BJ (cell line): ENCODE measurements around the gene CD2. TPM values are rescaled to one million over a fixed set of nuclear protein-coding genes. Genes with fewer than 3 reads are reported as not detected.

Experiments
- CTCF ChIA-PET: fragments of 350-600 bp; formaldehyde crosslinking; extraction: SDS; loops from one replicate; lab custom pipeline; 2021; ENCODE audit warnings: antibody characterized with exemption, inconsistent platforms; lab: Yijun Ruan, JAX
- POLR2A ChIA-PET: fragments of 300-600 bp; sonication (Branson Sonifier 250); formaldehyde crosslinking; extraction: SDS; loops from one replicate; lab custom pipeline; 2021; ENCODE audit warnings: antibody characterized with exemption; lab: Charles Lee
- DNase-seq: peaks from one replicate; pipeline ENCODE4 v3.0.0-alpha.2; 2011; ENCODE audit warnings: low read depth
- H3K27me3 ChIP-seq: 2 replicates; pipeline ENCODE4 v1.6.0; 2011; ENCODE audit warnings: low read length; ENCODE audit not compliant: control insufficient read depth, insufficient read depth
- H3K36me3 ChIP-seq: 2 replicates; pipeline ENCODE4 v1.5.1; 2011; ENCODE audit warnings: low read length; ENCODE audit not compliant: control insufficient read depth, insufficient read depth
- H3K4me3 ChIP-seq: 2 replicates; pipeline ENCODE4 v1.5.1; 2011; ENCODE audit warnings: low read depth, mild to moderate bottlenecking, control low read depth, low read length
- polyA plus RNA-seq: library from polyadenylated mRNA; depleted of rRNA; stranded (reverse); fragments of >200 nt; gene quantifications from 2 replicates; pipeline ENCODE4 v1.2.3, GENCODE V29; 2011
- TF ChIP-seq, protein P1 (sequence below): IDR thresholded peaks from 2 replicates; pipeline ENCODE4 v1.5.1; 2011; ENCODE audit warnings: low read depth, mild to moderate bottlenecking, control low read depth, inconsistent platforms, low read length, moderate library complexity; ENCODE audit not compliant: insufficient read depth

The CD2 gene
- polyA plus RNA-seq, 1 experiment: not detected

DNA sequence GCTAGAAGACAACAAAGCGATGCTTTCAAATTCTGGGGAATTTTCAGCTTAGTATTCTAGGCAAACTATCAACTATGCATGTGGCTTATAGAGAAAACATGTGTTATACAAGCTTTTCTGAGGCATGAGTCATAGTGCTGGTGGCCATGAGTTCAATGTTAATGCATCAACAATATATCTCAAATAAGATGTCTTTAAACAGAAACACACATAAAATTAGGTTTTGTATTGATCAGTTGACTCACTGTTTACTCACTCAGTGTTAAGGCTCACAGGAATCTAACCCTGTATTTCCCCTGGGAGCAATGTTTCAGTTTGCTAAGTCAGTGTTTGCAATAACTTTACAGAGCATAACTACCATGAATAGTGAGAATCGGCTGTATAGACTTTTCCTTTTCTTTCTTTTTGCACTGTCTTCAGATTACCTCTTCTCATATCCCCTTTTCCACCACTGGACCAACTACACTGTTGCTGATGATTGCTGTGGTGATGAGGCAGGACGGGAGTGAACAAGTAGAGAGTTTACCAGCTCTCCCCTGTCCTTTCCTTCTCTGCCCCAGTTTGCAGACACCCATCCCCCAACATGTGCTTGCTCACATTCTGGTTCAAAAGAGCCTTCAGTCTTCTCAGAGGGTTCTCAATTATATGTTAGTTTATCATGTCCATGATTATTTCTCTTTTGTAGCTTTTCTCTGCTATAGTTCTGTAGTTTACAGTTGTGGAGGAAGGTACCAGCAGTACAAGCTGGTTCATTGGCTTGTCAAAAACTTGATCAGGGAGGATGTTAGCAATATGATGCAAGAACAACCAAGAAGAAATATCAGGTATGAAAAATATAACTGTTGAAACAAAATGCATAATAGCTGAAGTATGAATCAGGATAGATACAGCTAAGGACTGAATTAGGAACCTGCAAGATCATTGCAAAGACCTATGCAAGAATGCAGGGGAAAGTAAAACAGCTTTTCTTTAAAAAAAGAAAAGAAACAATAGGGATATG, 23.9 kb downstream of the CD2 start:
- TF ChIP-seq, protein P1, sequence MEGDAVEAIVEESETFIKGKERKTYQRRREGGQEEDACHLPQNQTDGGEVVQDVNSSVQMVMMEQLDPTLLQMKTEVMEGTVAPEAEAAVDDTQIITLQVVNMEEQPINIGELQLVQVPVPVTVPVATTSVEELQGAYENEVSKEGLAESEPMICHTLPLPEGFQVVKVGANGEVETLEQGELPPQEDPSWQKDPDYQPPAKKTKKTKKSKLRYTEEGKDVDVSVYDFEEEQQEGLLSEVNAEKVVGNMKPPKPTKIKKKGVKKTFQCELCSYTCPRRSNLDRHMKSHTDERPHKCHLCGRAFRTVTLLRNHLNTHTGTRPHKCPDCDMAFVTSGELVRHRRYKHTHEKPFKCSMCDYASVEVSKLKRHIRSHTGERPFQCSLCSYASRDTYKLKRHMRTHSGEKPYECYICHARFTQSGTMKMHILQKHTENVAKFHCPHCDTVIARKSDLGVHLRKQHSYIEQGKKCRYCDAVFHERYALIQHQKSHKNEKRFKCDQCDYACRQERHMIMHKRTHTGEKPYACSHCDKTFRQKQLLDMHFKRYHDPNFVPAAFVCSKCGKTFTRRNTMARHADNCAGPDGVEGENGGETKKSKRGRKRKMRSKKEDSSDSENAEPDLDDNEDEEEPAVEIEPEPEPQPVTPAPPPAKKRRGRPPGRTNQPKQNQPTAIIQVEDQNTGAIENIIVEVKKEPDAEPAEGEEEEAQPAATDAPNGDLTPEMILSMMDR: no peak
- ChIA-PET CTCF (interaction anchor here (0.6 to 1.0 kb wide), 3 partner anchors 14 to 41 kb away, joined by 3 read pairs; no protein-coding TSS in a partner anchor), POLR2A (no interaction called here)
- DNase-seq: peak; percentile 47
- Histone ChIP-seq H3K4me3 (no peak overlapping the region), H3K36me3 (no peaks in the 10 kb centered on the region), H3K27me3 (no peaks in the 10 kb centered on the region)

GRCh38 chr1:116781034-116781433, 26.8 kb downstream of the CD2 start:
- no peak for DNase-seq

DNA sequence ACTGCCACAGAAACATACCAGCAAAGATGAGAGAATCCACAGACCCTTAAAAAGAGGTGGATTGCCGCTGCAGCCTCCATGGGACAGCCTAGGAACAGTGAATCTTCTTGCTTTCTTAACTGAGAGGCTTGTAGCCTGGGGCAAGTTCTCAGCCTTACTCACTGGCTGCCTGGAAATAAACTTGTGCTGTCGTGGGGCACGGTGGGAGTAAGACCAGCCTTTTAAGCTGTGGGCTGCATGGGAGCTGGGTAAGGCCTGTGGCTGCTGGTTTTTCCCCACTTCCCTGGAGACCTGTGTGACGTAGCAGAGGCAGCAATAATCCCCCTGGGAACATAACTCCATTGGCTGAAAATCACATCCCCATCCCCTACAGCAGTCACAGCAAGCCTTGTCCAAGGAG, 30.8 kb downstream of the CD2 start:
- no peak for DNase-seq
- H3K36me3 ChIP-seq: no peaks in the 10 kb centered on the region
- TF ChIP-seq, protein P1: no peak
- ChIA-PET CTCF (interaction anchor here (0.9 kb wide), 2 partner anchors 11 to 21 kb away, joined by 4 read pairs; no protein-coding TSS in a partner anchor), POLR2A (no interaction called here)
- no peaks in the 10 kb centered on the region for H3K27me3 ChIP-seq
- H3K4me3 ChIP-seq: no peak overlapping the region

More at GRCh38 chr1:116781034-116781433, 26.8 kb downstream of the CD2 start:
- POLR2A ChIA-PET: no interaction called here
- TF ChIP-seq, protein P1: no peak
- Histone ChIP-seq H3K36me3 (no peaks in the 10 kb centered on the region), H3K27me3 (no peaks in the 10 kb centered on the region), H3K4me3 (no peak overlapping the region)
- CTCF ChIA-PET: no interaction called here

DNA sequence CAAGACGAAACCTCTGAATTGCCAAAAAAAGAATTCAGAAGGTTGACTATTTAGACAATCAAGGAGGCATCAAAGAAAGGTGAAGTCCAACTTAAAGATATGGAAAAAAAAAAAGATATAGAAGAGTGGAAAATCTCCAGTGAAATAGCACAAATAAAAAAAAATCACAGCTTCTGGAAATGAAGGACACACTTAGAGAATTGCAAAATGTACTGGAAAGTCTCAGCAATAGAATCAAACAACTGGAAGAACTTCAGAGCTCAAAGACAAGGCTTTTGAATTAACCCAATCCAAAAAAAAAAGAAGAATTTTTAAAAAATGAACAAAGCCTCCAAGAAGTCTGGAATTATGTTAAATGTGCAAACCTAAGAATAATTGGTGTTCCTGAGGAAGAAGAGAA, 31.8 kb downstream of the CD2 start:
- no peaks in the 10 kb centered on the region for H3K27me3 ChIP-seq
- ChIA-PET POLR2A (no interaction called here), CTCF (interaction anchor here (0.9 kb wide), 3 partner anchors 13 to 48 kb away, joined by 3 to 5 read pairs (median 4); no protein-coding TSS in a partner anchor)
- no peak for DNase-seq
- TF ChIP-seq, protein P1: no peak
- H3K36me3 ChIP-seq: no peaks in the 10 kb centered on the region
- no peak overlapping the region for H3K4me3 ChIP-seq

GRCh38 chr1:116791727-116792126, 37.5 kb downstream of the CD2 start:
- no peak overlapping the region for H3K4me3 ChIP-seq
- CTCF ChIA-PET: interaction anchor here (0.6 kb wide), 1 partner anchor 23 kb away, joined by 4 read pairs; no protein-coding TSS in a partner anchor
- POLR2A ChIA-PET: no interaction called here
- H3K36me3 ChIP-seq: no peaks in the 10 kb centered on the region
- TF ChIP-seq, protein P1: no peak
- no peaks in the 10 kb centered on the region for H3K27me3 ChIP-seq
- DNase-seq: no peak
